Mesendoderm (in vitro differentiated cells): ENCODE measurements around the gene SLC7A5.
"Not testable (repeated sequence)": the region's sequence is repeated elsewhere in the genome, so short reads cannot be mapped to it uniquely, and the experiment has no call there.

ENCODE experiments used
- DNase-seq: peaks from one replicate; pipeline ENCODE4 v3.0.0; 2013
- H2AK5ac ChIP-seq: 2 replicates; pipeline ENCODE4 v1.6.1; 2013; ENCODE audit warnings: low read length, inconsistent platforms
- H2BK120ac ChIP-seq: 2 replicates; pipeline ENCODE4 v1.6.1; 2013; ENCODE audit warnings: low read depth, mild to moderate bottlenecking, low read length, moderate library complexity, mixed read lengths
- H2BK15ac ChIP-seq: replicated peaks from 2 replicates; pipeline ENCODE4 v1.6.1; 2013; ENCODE audit warnings: low read depth, mild to moderate bottlenecking, moderate library complexity
- H2BK5ac ChIP-seq: 2 replicates; pipeline ENCODE4 v1.6.1; 2013; ENCODE audit warnings: low read length, inconsistent platforms
- H3K18ac ChIP-seq: 2 replicates; pipeline ENCODE4 v1.6.1; 2013; ENCODE audit warnings: mild to moderate bottlenecking, low read length, mixed read lengths
- H3K23ac ChIP-seq: one replicate; pipeline ENCODE4 v1.6.1; 2013; ENCODE audit warnings: low read length
- H3K27ac ChIP-seq: 2 replicates; pipeline ENCODE4 v1.5.1; 2013; ENCODE audit warnings: low read depth, mild to moderate bottlenecking, inconsistent platforms, low read length, moderate library complexity
- H3K27me3 ChIP-seq: 2 replicates; pipeline ENCODE4 v1.6.1; 2013; ENCODE audit warnings: low read length, control low read depth, mild to moderate bottlenecking, inconsistent platforms; ENCODE audit not compliant: insufficient read depth, poor library complexity
- H3K36me3 ChIP-seq: 2 replicates; pipeline ENCODE4 v1.6.1; 2013; ENCODE audit warnings: low read length, inconsistent platforms; ENCODE audit not compliant: control insufficient read depth, insufficient read depth
- H3K4ac ChIP-seq: one replicate; pipeline ENCODE4 v1.6.1; 2013; ENCODE audit warnings: low read depth, mild to moderate bottlenecking, low read length, moderate library complexity
- H3K4me1 ChIP-seq: 2 replicates; pipeline ENCODE4 v1.6.1; 2013; ENCODE audit warnings: low read depth, low read length, inconsistent platforms; ENCODE audit not compliant: control insufficient read depth
- H3K4me2 ChIP-seq: 2 replicates; pipeline ENCODE4 v1.6.1; 2013; ENCODE audit warnings: low read length
- H3K4me3 ChIP-seq: 2 replicates; pipeline ENCODE4 v1.5.1; 2013; ENCODE audit warnings: mild to moderate bottlenecking, low read length
- H3K56ac ChIP-seq: one replicate; pipeline ENCODE4 v1.6.1; 2013; ENCODE audit warnings: low read length
- H3K79me1 ChIP-seq: 2 replicates; pipeline ENCODE4 v1.6.1; 2013; ENCODE audit warnings: low read length, inconsistent platforms
- H3K79me2 ChIP-seq: 2 replicates; pipeline ENCODE4 v1.6.1; 2013; ENCODE audit warnings: mild to moderate bottlenecking, low read length; ENCODE audit not compliant: control insufficient read depth, insufficient read depth
- H3K9ac ChIP-seq: 2 replicates; pipeline ENCODE4 v1.6.1; 2013; ENCODE audit warnings: low read length, inconsistent platforms
- H4K5ac ChIP-seq: one replicate; pipeline ENCODE4 v1.6.1; 2013; ENCODE audit warnings: low read length
- H4K8ac ChIP-seq: one replicate; pipeline ENCODE4 v1.6.1; 2013; ENCODE audit warnings: low read depth, mild to moderate bottlenecking, control low read depth, low read length, moderate library complexity
- WGBS: extraction: QIAGEN DNeasy Blood & Tissue Kit; methylation state at CpG from one replicate; pipeline ENCODE4 v1.1.7; 2013; ENCODE audit warnings: low lambda C conversion rate, missing lambda C conversion rate; ENCODE audit not compliant: insufficient coverage; ENCODE audit errors: extremely low coverage; 5-methylcytosine and 5-hydroxymethylcytosine counted together

The SLC7A5 gene

DNA sequence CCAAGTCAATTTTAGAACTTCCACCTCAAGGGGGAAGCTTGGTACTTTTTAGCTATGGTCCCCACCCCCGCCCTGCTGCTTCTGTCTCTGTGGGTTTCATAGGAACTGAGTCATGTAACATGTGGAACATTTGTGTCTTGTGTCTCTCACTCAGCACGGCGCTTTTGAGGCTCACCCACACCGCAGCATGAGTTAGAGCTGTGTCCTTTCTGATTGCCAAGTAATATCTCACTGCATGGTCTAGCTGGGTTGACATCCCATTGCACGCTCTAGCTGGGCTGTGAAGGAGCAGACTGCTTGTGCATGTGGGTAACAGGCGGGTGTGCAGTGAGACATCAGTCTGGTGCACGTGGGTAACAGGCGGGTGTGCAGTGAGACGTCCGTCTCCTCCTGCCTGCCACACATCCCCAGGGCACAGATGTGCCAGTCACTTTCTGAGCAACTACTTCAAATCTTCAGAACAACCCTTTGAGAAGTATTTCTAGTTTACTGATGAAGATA is 26.4 kb upstream of the SLC7A5 start:
- Histone ChIP-seq H3K79me1 (no peaks in the 10 kb centered on the region), H3K4ac (no peak overlapping the region), H3K23ac (no peak overlapping the region), H2BK5ac (no peak overlapping the region), H4K5ac (no peak overlapping the region), H3K27me3 (no peaks in the 10 kb centered on the region), H3K4me1 (no peaks in the 10 kb centered on the region), H4K8ac (no peak overlapping the region), H3K4me3 (no peak overlapping the region), H3K4me2 (no peak overlapping the region), H3K27ac (no peak overlapping the region), H3K9ac (no peak overlapping the region), H3K79me2 (no peaks in the 10 kb centered on the region), H3K56ac (no peak overlapping the region), H2BK120ac (no peak overlapping the region), H2AK5ac (no peak overlapping the region), H3K36me3 (no peaks in the 10 kb centered on the region), H3K18ac (no peak overlapping the region), H2BK15ac (no peak overlapping the region)
- no peak for DNase-seq
- no CpG with 5 or more reads among the region's 10 CpGs for WGBS

- not testable (repeated sequence) for H3K27me3 ChIP-seq, H2BK15ac ChIP-seq, H2BK5ac ChIP-seq, DNase-seq, H3K4me3 ChIP-seq, H3K56ac ChIP-seq, H4K5ac ChIP-seq, H3K79me1 ChIP-seq, H3K4me2 ChIP-seq, H3K4me1 ChIP-seq, H3K36me3 ChIP-seq, H3K4ac ChIP-seq, H3K23ac ChIP-seq, H4K8ac ChIP-seq, H3K79me2 ChIP-seq, H3K18ac ChIP-seq, H3K9ac ChIP-seq, H3K27ac ChIP-seq, H2BK120ac ChIP-seq, H2AK5ac ChIP-seq
- WGBS: no CpG with 5 or more reads among the region's 4 CpGs
These were observed 24.7 kb upstream of the SLC7A5 start for GRCh38 chr16:87894005-87894404.

- no peak overlapping the region for H3K4me2 ChIP-seq
These were observed 22.5 kb upstream of the SLC7A5 start for GRCh38 chr16:87891764-87892163.

GRCh38 chr16:87889762-87890161 is 20.5 kb upstream of the SLC7A5 start:
- H3K4me1 ChIP-seq, H3K4me2 ChIP-seq, H3K27me3 ChIP-seq, H3K27ac ChIP-seq, H3K9ac ChIP-seq, H3K79me2 ChIP-seq, H3K36me3 ChIP-seq, H3K18ac ChIP-seq, H2BK5ac ChIP-seq, H3K4me3 ChIP-seq, H3K23ac ChIP-seq, H2AK5ac ChIP-seq, H3K4ac ChIP-seq, H2BK120ac ChIP-seq, H2BK15ac ChIP-seq, H3K56ac ChIP-seq, H4K8ac ChIP-seq, DNase-seq, H3K79me1 ChIP-seq, H4K5ac ChIP-seq: not testable (repeated sequence)
- WGBS: no CpG with 5 or more reads among the region's 10 CpGs

More at GRCh38 chr16:87891764-87892163, 22.5 kb upstream of the SLC7A5 start:
- no peak overlapping the region for H3K56ac ChIP-seq
- no peak overlapping the region for H3K23ac ChIP-seq
- H4K8ac ChIP-seq: no peak overlapping the region
- H3K27ac ChIP-seq: no peak overlapping the region
- no peak overlapping the region for H3K18ac ChIP-seq
- no peak overlapping the region for H3K4me3 ChIP-seq
- no peaks in the 10 kb centered on the region for H3K36me3 ChIP-seq
- H3K9ac ChIP-seq: no peak overlapping the region
- H2BK120ac ChIP-seq: no peak overlapping the region
- no peak for DNase-seq
- H2AK5ac ChIP-seq: no peak overlapping the region
- no peak overlapping the region for H3K4ac ChIP-seq
- H3K27me3 ChIP-seq: no peaks in the 10 kb centered on the region
- no peak overlapping the region for H2BK15ac ChIP-seq
- WGBS: no CpG with 5 or more reads among the region's 21 CpGs
- no peaks in the 10 kb centered on the region for H3K4me1 ChIP-seq
- no peaks in the 10 kb centered on the region for H3K79me2 ChIP-seq
- no peak overlapping the region for H4K5ac ChIP-seq
- no peak overlapping the region for H2BK5ac ChIP-seq
- no peaks in the 10 kb centered on the region for H3K79me1 ChIP-seq

DNA sequence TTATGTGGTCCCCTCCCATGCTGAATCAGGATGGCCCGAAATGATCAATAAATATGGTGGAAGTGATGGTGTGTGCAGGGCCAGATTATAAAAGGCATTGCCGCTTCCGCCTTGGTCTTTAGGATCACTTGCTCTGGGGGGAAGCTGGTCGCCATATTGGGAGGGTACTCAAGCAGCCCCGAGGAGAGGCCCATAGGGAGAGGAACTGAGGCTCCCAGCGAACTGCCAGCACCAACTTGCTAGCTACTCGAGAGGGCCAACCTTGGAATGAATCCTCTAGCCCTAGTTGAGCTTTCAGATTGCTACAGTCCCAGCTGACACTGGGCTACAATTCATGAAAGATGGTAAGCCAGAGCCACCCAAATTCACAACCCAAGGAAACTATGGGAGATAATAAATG is 19.0 kb upstream of the SLC7A5 start:
- no CpG with 5 or more reads among the region's 7 CpGs for WGBS

GRCh38 chr16:87887931-87888330 is 18.6 kb upstream of the SLC7A5 start:
- not testable (repeated sequence) for H3K4me2 ChIP-seq, H2BK120ac ChIP-seq, H3K79me2 ChIP-seq, H3K4me1 ChIP-seq, H3K56ac ChIP-seq, H3K9ac ChIP-seq, H3K23ac ChIP-seq, H3K4ac ChIP-seq, H4K8ac ChIP-seq, DNase-seq, H3K27me3 ChIP-seq, H2BK5ac ChIP-seq, H4K5ac ChIP-seq, H2BK15ac ChIP-seq, H3K79me1 ChIP-seq, H2AK5ac ChIP-seq, H3K36me3 ChIP-seq, H3K4me3 ChIP-seq, H3K27ac ChIP-seq, H3K18ac ChIP-seq
- WGBS: no CpG with 5 or more reads among the region's 8 CpGs

More for the DNA sequence above, 19.0 kb upstream of the SLC7A5 start:
- H3K27me3 ChIP-seq, H2BK15ac ChIP-seq, DNase-seq, H4K8ac ChIP-seq, H3K79me1 ChIP-seq, H2AK5ac ChIP-seq, H2BK5ac ChIP-seq, H4K5ac ChIP-seq, H3K4ac ChIP-seq, H3K56ac ChIP-seq, H3K4me3 ChIP-seq, H2BK120ac ChIP-seq, H3K9ac ChIP-seq, H3K27ac ChIP-seq, H3K23ac ChIP-seq, H3K79me2 ChIP-seq, H3K18ac ChIP-seq, H3K36me3 ChIP-seq, H3K4me2 ChIP-seq, H3K4me1 ChIP-seq: not testable (repeated sequence)
